ENCODE measurements around the gene MRAS.

- TF ChIP-seq POLR2AphosphoS5 (IDR thresholded peaks at IDR 0.05; ENCODE audit: low read depth, low read length): no peak
- TF ChIP-seq POLR2A (IDR thresholded peaks at IDR 0.05; ENCODE audit: low read depth, low read length): no peak
- no peak for TF ChIP-seq TAF1 (IDR thresholded peaks at IDR 0.05; ENCODE audit: borderline replicate concordance, low read depth, low read length)
Observed at GRCh38 chr3:138445236-138445635, 96.9 kb downstream of the MRAS start.

Data from GM12892 (cell line).